Measurements from ENCODE around the gene RTCA.

The RTCA gene

DNA sequence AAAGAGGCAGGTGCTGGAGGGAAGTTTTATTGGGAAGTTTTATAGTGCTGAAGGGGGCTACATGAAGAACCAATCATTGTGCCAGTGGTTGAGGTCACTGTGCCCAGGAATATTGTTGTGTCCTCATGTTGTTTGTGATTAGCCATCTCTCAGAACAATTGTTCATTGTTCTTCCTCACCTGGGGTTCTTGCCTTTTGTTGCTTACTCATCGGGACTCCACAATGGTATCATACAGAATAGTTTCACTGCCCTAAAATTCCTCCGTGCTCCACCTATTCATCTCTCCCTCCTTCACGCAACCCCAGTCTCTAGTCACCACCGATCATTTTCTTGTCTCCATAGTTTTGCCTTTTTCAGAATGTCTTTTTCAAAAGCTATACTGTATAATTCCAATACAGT is 47.4 kb downstream of the RTCA start:
- TF ChIP-seq ESRRG (CRISPR knock-in tag; IDR thresholded peaks at IDR 0.05) (no peak), ZNF70 (CRISPR knock-in tag; IDR thresholded peaks at IDR 0.05) (no peak), ZC3H10 (CRISPR knock-in tag; IDR thresholded peaks at IDR 0.05) (no peak), ZFP30 (CRISPR knock-in tag; IDR thresholded peaks at IDR 0.05) (no peak), PPARA (CRISPR knock-in tag; IDR thresholded peaks at IDR 0.05; ENCODE audit: borderline replicate concordance) (no peak), ZNF565 (CRISPR knock-in tag; conservative IDR thresholded peaks at IDR 0.05; ENCODE audit: low read depth) (no peak), ZFP3 (CRISPR knock-in tag; IDR thresholded peaks at IDR 0.05) (no peak), ZNF8 (CRISPR knock-in tag; IDR thresholded peaks at IDR 0.05) (no peak), RARB (CRISPR knock-in tag; IDR thresholded peaks at IDR 0.05) (no peak), TCF4 (CRISPR knock-in tag; IDR thresholded peaks at IDR 0.05; ENCODE audit: borderline replicate concordance) (no peak), OSR1 (CRISPR knock-in tag; IDR thresholded peaks at IDR 0.05) (no peak), ARNTL (CRISPR knock-in tag; IDR thresholded peaks at IDR 0.05; ENCODE audit: borderline replicate concordance, low read depth) (no peak), TOX (CRISPR knock-in tag; IDR thresholded peaks at IDR 0.05; ENCODE audit: borderline replicate concordance) (no peak), BACH2 (CRISPR knock-in tag; IDR thresholded peaks at IDR 0.05; ENCODE audit: borderline replicate concordance) (no peak)
- TF ChIP-seq, protein P1, sequence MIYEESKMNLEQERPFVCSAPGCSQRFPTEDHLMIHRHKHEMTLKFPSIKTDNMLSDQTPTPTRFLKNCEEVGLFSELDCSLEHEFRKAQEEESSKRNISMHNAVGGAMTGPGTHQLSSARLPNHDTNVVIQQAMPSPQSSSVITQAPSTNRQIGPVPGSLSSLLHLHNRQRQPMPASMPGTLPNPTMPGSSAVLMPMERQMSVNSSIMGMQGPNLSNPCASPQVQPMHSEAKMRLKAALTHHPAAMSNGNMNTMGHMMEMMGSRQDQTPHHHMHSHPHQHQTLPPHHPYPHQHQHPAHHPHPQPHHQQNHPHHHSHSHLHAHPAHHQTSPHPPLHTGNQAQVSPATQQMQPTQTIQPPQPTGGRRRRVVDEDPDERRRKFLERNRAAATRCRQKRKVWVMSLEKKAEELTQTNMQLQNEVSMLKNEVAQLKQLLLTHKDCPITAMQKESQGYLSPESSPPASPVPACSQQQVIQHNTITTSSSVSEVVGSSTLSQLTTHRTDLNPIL (CRISPR knock-in tag; IDR thresholded peaks at IDR 0.05; ENCODE audit: low read depth), result no peak
- TF ChIP-seq, protein P2, sequence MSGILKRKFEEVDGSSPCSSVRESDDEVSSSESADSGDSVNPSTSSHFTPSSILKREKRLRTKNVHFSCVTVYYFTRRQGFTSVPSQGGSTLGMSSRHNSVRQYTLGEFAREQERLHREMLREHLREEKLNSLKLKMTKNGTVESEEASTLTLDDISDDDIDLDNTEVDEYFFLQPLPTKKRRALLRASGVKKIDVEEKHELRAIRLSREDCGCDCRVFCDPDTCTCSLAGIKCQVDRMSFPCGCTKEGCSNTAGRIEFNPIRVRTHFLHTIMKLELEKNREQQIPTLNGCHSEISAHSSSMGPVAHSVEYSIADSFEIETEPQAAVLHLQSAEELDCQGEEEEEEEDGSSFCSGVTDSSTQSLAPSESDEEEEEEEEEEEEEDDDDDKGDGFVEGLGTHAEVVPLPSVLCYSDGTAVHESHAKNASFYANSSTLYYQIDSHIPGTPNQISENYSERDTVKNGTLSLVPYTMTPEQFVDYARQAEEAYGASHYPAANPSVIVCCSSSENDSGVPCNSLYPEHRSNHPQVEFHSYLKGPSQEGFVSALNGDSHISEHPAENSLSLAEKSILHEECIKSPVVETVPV (CRISPR knock-in tag; IDR thresholded peaks at IDR 0.05), result no peak
- TF ChIP-seq, protein P3, sequence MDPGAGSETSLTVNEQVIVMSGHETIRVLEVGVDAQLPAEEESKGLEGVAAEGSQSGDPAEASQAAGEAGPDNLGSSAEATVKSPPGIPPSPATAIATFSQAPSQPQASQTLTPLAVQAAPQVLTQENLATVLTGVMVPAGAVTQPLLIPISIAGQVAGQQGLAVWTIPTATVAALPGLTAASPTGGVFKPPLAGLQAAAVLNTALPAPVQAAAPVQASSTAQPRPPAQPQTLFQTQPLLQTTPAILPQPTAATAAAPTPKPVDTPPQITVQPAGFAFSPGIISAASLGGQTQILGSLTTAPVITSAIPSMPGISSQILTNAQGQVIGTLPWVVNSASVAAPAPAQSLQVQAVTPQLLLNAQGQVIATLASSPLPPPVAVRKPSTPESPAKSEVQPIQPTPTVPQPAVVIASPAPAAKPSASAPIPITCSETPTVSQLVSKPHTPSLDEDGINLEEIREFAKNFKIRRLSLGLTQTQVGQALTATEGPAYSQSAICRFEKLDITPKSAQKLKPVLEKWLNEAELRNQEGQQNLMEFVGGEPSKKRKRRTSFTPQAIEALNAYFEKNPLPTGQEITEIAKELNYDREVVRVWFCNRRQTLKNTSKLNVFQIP (CRISPR knock-in tag; IDR thresholded peaks at IDR 0.05; ENCODE audit: borderline replicate concordance, low read depth), result no peak
- TF ChIP-seq, protein P4, sequence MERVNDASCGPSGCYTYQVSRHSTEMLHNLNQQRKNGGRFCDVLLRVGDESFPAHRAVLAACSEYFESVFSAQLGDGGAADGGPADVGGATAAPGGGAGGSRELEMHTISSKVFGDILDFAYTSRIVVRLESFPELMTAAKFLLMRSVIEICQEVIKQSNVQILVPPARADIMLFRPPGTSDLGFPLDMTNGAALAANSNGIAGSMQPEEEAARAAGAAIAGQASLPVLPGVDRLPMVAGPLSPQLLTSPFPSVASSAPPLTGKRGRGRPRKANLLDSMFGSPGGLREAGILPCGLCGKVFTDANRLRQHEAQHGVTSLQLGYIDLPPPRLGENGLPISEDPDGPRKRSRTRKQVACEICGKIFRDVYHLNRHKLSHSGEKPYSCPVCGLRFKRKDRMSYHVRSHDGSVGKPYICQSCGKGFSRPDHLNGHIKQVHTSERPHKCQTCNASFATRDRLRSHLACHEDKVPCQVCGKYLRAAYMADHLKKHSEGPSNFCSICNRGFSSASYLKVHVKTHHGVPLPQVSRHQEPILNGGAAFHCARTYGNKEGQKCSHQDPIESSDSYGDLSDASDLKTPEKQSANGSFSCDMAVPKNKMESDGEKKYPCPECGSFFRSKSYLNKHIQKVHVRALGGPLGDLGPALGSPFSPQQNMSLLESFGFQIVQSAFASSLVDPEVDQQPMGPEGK (CRISPR knock-in tag; IDR thresholded peaks at IDR 0.05; ENCODE audit: borderline replicate concordance), result no peak
- ATAC-seq, result no peak

DNA sequence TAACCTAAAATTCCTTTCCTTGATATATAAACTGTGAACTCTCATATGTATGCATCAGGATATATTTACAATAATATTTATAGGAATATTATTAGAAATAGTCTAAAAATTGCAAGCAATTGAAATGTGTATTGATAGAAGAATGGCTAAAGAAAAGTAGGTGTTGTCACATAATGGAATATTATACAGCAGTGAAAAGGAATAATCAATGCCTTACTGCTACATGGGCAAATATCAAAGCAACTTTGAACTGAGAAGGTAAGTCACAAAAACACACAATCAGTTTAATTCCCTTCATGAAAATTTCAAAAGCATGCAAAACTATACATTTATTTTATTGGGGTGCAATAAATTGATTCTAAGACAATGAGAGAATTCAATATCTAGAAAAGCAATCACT is 50.6 kb downstream of the RTCA start:
- TF ChIP-seq OSR1 (CRISPR knock-in tag; IDR thresholded peaks at IDR 0.05) (no peak), ESRRG (CRISPR knock-in tag; IDR thresholded peaks at IDR 0.05) (no peak), SNAI2 (CRISPR knock-in tag; IDR thresholded peaks at IDR 0.05) (no peak), TOX (CRISPR knock-in tag; IDR thresholded peaks at IDR 0.05; ENCODE audit: borderline replicate concordance) (no peak), ISL1 (CRISPR knock-in tag; IDR thresholded peaks at IDR 0.05) (no peak), ZFP3 (CRISPR knock-in tag; IDR thresholded peaks at IDR 0.05) (no peak), TCF4 (CRISPR knock-in tag; IDR thresholded peaks at IDR 0.05; ENCODE audit: borderline replicate concordance) (no peak), CSDC2 (CRISPR knock-in tag; IDR thresholded peaks at IDR 0.05) (no peak), ZNF70 (CRISPR knock-in tag; IDR thresholded peaks at IDR 0.05) (no peak), RARB (CRISPR knock-in tag; IDR thresholded peaks at IDR 0.05) (no peak), PPARA (CRISPR knock-in tag; IDR thresholded peaks at IDR 0.05; ENCODE audit: borderline replicate concordance) (no peak), ZFP30 (CRISPR knock-in tag; IDR thresholded peaks at IDR 0.05) (no peak), ZNF8 (CRISPR knock-in tag; IDR thresholded peaks at IDR 0.05) (no peak), ARNTL (CRISPR knock-in tag; IDR thresholded peaks at IDR 0.05; ENCODE audit: borderline replicate concordance, low read depth) (no peak)
- TF ChIP-seq, protein P2 (CRISPR knock-in tag; IDR thresholded peaks at IDR 0.05), result no peak
- TF ChIP-seq, protein P4 (CRISPR knock-in tag; IDR thresholded peaks at IDR 0.05; ENCODE audit: borderline replicate concordance), result no peak
- TF ChIP-seq, protein P3 (CRISPR knock-in tag; IDR thresholded peaks at IDR 0.05; ENCODE audit: borderline replicate concordance, low read depth), result no peak
- TF ChIP-seq, protein P5, sequence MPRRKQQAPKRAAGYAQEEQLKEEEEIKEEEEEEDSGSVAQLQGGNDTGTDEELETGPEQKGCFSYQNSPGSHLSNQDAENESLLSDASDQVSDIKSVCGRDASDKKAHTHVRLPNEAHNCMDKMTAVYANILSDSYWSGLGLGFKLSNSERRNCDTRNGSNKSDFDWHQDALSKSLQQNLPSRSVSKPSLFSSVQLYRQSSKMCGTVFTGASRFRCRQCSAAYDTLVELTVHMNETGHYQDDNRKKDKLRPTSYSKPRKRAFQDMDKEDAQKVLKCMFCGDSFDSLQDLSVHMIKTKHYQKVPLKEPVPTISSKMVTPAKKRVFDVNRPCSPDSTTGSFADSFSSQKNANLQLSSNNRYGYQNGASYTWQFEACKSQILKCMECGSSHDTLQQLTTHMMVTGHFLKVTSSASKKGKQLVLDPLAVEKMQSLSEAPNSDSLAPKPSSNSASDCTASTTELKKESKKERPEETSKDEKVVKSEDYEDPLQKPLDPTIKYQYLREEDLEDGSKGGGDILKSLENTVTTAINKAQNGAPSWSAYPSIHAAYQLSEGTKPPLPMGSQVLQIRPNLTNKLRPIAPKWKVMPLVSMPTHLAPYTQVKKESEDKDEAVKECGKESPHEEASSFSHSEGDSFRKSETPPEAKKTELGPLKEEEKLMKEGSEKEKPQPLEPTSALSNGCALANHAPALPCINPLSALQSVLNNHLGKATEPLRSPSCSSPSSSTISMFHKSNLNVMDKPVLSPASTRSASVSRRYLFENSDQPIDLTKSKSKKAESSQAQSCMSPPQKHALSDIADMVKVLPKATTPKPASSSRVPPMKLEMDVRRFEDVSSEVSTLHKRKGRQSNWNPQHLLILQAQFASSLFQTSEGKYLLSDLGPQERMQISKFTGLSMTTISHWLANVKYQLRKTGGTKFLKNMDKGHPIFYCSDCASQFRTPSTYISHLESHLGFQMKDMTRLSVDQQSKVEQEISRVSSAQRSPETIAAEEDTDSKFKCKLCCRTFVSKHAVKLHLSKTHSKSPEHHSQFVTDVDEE (CRISPR knock-in tag; IDR thresholded peaks at IDR 0.05), result no peak
- TF ChIP-seq, protein P1 (CRISPR knock-in tag; IDR thresholded peaks at IDR 0.05; ENCODE audit: low read depth), result no peak
- ATAC-seq, result no peak

Data from SK-N-SH treated with all-trans-retinoic acid at 6 μM for 48 hours (cell line).